ENCODE results near the gene PLXNC1. TPM values are rescaled to one million over a fixed set of nuclear protein-coding genes. Genes with fewer than 3 reads are reported as not detected.

Gene PLXNC1
- total RNA-seq, result under 0.01 and 0.48 TPM in 2 replicates

GRCh38 chr12:94147991-94148738 lies at the start of gene PLXNC1:
PLXNC1 (plus strand) TSS chr12:94148577; CDS start chr12:94148972, 395 bp downstream.

